PC-3 (cell line): ENCODE measurements around the gene TBC1D8.

Experiments used
- CTCF ChIP-seq: fragments of 300-600 bp; sonication (generic); conservative IDR thresholded peaks from 2 replicates; pipeline ENCODE4 v1.5.1; 2017; ENCODE audit warnings: antibody characterized with exemption, low read depth, mild to moderate bottlenecking, low read length
- EZH2phosphoT487 ChIP-seq: fragments of 300-600 bp; sonication (generic); IDR thresholded peaks from 2 replicates; pipeline ENCODE4 v1.6.1; 2018; ENCODE audit warnings: mild to moderate bottlenecking, antibody characterized with exemption, low read length, borderline replicate concordance

DNA sequence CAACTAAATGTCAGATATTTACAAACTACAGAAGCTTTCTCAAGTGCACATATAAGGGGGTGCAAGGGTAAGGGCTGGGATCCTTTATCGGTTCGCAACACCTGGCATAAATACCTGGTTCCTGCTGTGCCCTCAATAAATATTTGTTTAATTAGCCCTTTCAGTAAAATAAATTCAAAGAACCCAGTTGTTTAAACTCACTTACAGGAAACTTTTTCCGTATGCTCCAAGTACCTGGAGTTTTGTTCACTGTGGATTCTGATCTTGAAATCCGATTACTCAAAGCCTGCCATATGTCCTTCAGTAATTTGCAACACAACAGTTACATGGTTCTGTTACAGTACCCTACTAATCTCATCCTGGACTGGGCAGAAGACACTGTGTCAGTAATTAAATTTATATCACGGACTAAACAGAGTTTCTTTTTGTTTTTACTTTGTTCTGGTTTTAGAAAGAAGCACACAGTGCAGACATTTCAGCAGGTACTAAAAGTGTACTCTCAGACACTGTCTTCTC, 36.9 kb downstream of the TBC1D8 start:
- no peak for TF ChIP-seq CTCF
- no peak for TF ChIP-seq EZH2phosphoT487
